HG03460 (cell line): Measurements from ENCODE around the gene CDK5.
"Not testable (repeated sequence)": the region's sequence is repeated elsewhere in the genome, so short reads cannot be mapped to it uniquely, and the experiment has no call there.

Experiments
- ATAC-seq: cut with Tn5 transposase; IDR thresholded peaks from one replicate; pipeline ENCODE4 v1.9.1; 2021; ENCODE audit not compliant: unreplicated experiment

CDK5 gene

DNA sequence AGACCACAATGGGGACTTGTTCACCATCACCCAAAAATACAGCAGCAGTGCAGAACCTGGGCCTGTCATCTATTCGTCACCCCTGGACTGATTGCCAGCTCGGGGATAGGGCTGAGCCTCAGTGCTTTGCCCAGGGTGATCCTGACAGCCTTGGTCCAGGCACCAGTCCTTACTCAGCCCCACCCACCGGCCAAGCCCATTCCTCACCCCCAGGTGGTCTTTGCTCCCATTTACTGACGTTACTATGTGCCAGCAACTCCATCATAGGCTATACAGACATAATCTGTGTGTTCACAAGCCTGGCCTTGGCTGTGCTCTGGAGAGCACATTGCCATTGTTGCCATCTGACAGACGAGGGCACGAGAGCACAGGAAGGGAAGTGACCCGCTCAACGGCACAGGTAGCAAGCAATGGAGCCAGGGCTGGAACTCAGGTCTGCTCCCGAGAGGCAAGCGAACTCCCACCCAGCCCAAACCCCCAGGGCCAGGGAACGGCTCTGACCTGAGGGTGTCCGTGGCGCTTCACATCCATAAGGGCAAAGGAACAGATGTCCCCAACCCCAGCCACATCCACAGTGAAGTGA is 40.2 kb downstream of the CDK5 start:
- ATAC-seq = no peak

GRCh38 chr7:151016942-151017341 is 40.8 kb downstream of the CDK5 start:
- no peak for ATAC-seq

GRCh38 chr7:151016505-151016904 is 41.2 kb downstream of the CDK5 start:
- ATAC-seq = no peak

DNA sequence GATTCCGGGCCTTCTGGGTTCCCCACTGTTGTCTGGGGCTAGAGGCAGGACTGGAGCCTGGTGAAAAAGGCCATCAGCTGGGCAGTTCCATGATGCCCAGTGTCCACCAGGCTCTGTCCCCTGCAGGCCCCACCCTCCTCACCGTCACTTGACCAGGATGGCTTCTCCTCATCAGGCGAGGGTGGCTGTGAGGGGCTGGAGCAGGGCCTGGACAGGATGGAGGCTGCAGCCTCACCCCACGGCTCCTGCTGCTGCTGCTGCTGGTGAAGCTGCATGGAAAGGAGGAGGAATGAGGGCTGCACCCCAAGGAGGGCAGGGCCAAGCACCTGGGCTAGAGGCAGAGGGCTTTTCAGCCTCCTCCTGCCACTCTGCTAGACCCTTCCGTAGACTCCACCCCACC is 41.7 kb downstream of the CDK5 start:
- no peak for ATAC-seq

DNA sequence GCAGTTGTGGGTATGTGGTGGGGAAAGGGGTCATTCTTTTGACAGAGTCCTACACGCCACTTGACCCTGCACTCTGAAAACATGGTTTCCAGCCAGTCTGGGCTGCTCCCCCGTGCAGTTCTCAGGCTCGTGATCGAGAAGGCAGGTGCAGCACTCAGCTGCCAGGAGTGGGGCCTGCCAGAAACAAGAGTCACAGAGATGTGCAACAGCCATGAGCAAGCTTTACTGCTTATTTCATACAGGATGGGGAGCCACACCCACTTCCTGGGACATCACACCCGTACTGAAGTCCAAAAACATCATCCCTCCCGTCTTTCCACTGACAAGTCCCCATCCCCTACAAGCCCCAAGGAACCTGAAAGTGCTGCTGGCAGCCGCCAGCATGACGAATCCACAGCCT is 42.7 kb downstream of the CDK5 start:
- ATAC-seq = no peak

GRCh38 chr7:151013733-151014497 is 43.8 kb downstream of the CDK5 start:
- ATAC-seq = no peak

- no peak for ATAC-seq
These were observed 44.4 kb downstream of the CDK5 start for GRCh38 chr7:151013356-151013732.

- ATAC-seq = no peak
These were observed 44.8 kb downstream of the CDK5 start for GRCh38 chr7:151012911-151013347.

GRCh38 chr7:151012031-151012692 is 45.5 kb downstream of the CDK5 start:
- no peak for ATAC-seq

DNA sequence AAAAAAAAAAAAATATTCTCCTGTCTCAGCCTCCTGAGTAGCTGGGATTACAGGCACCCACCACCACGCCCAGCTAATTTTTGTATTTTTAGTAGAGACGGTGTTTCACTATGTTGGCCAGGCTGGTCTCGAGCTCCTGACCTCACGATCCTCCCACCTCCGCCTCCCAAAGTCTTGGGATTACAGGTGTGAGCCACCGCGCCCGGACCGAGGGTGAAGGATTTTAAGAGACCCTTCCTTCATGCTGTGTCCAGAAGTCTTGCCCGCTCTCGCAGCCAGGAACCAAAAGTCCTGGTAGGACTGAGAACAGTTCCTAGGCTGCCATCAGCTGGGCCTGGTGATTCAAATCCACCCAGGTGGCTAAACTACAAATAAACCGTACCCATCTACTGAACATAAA is 46.1 kb downstream of the CDK5 start:
- not testable (repeated sequence) for ATAC-seq

- ATAC-seq = no peak
These were observed 46.6 kb downstream of the CDK5 start for GRCh38 chr7:151011097-151011409.

DNA sequence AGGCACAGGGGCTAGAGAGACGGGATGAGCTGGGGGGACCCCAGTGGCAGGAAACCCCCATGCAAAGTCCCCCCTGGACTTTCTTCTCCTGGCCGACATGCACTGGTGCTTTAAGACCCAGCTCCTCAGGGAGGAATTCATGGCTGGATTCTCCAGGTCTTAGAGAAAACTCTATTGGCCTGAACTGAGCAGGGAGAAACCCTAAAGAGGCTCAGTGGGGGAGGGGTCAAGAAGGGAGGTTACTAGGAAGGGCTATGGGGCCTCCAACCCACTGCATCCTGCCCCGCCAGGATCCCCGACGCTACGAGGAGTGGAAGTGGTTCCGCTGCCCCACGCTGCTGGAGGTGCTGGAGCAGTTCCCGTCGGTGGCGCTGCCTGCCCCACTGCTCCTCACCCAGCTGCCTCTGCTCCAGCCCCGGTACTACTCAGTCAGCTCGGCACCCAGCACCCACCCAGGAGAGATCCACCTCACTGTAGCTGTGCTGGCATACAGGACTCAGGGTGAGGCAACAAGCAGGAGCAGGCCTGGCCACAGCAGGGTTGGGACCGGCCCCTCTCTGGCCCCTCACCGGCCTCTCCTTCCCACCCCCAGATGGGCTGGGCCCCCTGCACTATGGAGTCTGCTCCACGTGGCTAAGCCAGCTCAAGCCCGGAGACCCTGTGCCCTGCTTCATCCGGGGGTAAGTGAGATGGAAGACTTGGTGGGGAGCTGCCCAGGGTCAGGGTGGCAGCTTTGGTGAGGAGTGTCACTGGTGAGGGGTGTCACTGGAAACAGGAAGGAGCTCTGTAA is 47.2 kb downstream of the CDK5 start:
- ATAC-seq = no peak

DNA sequence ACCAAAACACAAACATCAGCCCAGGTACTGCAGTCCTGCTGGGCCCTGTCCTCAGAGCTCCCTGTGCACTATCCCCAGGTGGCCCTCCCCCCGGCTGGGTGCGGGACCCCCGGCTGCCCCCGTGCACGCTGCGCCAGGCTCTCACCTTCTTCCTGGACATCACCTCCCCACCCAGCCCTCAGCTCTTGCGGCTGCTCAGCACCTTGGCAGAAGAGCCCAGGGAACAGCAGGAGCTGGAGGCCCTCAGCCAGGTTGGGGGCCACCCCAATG is 47.7 kb downstream of the CDK5 start:
- no peak for ATAC-seq

DNA sequence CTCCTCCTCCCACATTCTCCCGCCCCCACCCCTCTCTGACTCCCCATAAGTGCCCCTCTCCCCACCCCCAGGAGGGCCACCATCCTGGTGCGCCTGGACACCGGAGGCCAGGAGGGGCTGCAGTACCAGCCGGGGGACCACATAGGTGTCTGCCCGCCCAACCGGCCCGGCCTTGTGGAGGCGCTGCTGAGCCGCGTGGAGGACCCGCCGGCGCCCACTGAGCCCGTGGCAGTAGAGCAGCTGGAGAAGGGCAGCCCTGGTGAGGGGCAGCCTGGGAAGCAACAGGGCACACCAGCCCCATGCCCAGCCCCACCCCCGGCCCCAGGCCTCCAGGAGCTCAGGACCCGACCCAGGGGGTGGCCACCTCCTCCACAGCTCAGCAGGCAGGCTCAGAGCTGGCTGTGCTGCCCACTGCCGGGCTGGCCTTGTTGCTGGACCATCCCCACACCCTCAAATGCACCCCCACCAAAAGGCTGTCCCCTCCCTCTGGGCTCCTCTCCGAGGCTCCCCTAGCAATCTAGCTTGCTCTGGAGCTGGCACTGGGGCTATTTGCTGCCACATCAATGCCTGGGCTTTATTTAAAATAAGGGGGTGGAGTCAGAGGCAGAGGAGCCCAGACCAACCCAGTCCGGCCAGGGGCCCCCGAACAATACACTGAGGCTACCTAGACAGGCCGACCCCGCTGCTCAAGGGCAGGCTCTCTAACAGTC is 48.2 kb downstream of the CDK5 start:
- ATAC-seq = no peak

DNA sequence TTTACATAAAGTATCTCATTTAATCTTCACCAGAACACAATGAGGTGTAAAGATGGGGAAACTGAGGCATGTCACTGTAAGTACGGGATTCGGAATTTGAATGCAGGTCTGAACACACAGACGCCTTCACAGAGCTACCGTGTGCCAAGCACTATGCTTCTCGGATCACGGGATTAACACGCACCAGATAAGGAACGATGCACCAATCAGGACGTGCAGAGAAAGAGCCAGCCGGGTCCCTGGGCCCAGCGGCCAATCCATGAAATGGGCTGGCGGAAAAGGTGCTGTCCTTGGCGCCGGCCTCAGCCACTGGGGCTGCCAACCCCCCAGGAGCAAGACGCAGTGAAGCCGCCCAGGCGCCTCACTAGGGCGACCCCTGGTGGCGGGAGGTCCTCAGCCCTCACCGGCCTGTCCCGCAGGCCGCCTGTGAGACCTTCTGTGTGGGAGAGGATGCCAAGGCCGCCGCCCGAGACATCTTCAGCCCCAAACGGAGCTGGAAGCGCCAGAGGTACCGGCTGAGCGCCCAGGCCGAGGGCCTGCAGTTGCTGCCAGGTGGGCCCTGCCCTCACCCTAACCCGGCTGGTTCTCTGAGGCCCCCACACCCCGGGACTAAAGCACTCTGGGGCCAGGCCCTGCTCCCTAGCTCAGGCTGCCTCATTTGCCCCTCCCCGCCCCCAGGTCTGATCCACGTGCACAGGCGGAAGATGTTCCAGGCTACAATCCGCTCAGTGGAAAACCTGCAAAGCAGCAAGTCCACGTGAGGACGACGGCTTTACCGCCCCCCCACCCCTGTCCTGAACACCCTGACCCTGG is 49.0 kb downstream of the CDK5 start:
- ATAC-seq = no peak

DNA sequence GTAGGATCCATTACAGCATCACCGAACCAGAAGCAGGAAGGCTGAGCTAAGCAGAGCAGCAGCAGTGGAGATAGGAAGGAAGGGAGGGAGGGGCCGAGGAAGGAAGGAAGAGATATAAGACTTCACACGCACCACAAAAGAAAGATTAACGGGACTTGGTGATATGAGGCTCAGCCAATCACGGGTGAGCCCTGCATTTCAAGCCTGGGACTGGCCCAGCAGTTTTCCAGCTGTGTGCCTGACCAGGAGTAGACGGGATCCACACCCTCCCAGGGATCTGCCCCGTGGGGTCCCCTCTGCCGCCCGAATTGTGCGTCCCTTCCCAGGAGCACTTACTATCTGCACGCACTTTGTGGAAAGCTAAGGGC is 49.6 kb downstream of the CDK5 start:
- no peak for ATAC-seq

DNA sequence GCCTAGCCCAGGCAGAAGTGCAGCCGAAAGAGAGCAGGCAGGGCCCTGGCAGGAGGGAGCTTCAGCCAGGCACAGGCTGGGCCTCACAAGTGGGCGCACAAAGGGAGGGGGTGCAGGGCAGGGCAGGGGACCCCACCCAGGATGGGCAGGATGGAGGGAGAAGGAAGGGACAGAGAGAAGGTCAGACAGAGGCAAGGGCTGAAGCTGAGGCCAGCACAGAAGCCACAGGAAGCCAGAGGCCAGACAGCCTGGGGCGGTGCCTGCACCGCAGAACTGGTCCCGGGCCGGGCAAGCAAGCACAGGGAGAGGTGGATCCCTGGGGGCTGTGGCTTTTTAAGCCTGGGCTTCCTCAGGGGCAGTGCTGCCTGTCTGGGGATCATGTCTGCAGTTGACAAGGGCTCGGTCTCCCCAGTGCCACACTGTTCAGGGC is 50.2 kb downstream of the CDK5 start:
- no peak for ATAC-seq

DNA sequence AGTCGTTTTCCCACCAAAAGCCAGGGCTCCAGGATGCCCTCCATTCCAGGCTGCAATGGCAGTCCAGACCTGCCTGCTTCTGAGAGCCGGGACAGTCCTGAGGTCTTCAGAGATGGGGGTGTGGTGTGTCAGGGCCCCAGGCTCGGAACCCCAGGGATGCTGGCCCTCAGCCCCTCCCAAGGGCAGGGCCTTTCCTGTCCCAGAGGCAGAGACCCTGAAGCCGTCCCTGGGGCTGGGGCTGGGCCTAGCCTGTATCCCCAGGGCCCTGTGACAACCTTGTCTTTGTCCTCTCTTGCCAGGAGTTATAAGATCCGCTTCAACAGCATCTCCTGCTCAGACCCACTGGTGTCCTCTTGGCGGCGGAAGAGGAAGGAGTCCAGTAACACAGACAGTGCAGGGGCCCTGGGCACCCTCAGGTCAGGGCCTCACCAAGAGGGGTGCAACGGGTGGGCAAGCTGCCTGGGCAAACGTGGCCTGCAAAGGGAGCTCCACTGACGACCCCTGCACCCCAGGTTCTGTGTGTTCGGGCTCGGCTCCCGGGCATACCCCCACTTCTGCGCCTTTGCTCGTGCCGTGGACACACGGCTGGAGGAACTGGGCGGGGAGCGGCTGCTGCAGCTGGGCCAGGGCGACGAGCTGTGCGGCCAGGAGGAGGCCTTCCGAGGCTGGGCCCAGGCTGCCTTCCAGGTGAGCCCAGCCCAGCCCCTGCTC is 51.0 kb downstream of the CDK5 start:
- ATAC-seq = no peak

- no peak for ATAC-seq
These were observed 52.1 kb downstream of the CDK5 start for GRCh38 chr7:151005566-151005965.
